ENCODE measurements around the gene CYLD. TPM values are rescaled to one million over a fixed set of nuclear protein-coding genes. Genes with fewer than 3 reads are reported as not detected.

CYLD gene
- total RNA-seq, 4 donors from 2014 or later: 24.3 to 56.1 (median 30.0) TPM

DNA sequence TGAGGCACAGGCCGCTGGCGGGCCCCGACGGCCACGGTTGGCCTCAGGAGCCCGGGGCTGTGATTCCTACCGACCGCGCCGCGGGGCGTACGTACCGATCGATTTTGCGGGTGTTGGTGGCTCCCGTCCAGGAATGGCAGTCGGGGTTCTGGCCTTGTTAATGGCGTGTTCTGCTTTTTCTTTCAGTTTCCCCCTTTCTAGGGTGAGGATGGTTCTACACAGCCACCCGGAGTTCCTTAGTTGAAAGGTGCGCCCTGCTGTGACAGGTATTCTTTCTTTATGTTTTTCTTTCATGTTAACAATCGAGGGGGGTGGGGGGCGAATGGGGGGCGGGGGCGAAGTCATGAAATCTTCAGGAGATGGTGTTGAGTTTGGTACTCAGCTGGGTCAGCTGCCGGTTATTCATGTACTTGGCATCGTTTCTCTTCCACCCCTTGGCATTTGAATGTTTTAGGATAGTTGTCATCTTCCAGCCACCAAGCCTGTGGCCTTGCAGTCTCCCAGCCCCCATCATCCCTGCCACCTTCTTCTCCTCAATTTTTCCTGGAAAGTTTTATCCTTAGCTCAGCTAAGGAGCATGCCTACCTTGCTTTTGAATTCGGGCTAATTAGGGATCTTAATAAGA, 802 bp downstream of the CYLD start:
- Histone ChIP-seq H3K27ac (peak overlapping the region; percentile 94 to 100 (median 96)), H3K4me1 (peaks cover 0 to 21% (median 13%) of the 10 kb centered on the region in 4 donors)

DNA sequence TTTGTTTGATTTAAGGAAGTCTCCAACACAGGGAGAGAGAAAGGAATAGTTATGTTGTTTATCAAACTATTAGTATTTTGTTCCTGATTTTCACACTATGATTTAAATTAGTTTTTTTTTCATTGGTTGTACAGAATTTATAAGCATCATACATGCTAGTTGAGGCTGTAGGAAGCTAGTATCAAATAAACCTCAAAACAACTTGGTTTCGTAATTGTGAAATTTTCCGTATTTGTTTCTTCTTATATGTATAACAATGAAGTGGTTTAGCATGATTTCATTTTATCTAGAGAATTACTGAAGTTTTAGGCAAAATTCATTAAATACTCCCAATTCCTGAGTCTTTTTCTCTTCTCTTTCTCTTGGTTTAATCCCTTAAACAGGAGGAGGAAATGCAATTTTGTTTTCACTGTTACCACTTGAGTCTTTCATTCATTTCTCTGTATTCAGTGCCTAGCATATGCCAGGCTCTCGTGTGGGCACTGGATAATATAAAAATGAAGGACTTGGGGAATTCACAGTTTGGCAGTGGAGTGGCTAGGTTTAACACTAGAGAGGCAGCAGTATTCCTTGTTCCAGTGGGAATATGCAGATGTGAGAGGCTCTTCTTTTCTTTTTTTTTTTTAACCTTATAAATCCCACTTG, 1.8 kb downstream of the CYLD start:
- no peak for DNase-seq
- H3K27ac ChIP-seq: peak overlapping the region in 3 of 4 donors; percentile 2 to 99 (median 94)
- peak overlapping the region in 2 of 4 donors; percentile 95 to 96 for H3K4me3 ChIP-seq
- no peaks in the 10 kb centered on the region for H3K27me3 ChIP-seq
- peaks cover 0 to 21% (median 13%) of the 10 kb centered on the region in 4 donors for H3K4me1 ChIP-seq
- peaks cover 0 to 4% (median 0%) of the 10 kb centered on the region in 3 donors for H3K36me3 ChIP-seq
- TF ChIP-seq, protein P1, sequence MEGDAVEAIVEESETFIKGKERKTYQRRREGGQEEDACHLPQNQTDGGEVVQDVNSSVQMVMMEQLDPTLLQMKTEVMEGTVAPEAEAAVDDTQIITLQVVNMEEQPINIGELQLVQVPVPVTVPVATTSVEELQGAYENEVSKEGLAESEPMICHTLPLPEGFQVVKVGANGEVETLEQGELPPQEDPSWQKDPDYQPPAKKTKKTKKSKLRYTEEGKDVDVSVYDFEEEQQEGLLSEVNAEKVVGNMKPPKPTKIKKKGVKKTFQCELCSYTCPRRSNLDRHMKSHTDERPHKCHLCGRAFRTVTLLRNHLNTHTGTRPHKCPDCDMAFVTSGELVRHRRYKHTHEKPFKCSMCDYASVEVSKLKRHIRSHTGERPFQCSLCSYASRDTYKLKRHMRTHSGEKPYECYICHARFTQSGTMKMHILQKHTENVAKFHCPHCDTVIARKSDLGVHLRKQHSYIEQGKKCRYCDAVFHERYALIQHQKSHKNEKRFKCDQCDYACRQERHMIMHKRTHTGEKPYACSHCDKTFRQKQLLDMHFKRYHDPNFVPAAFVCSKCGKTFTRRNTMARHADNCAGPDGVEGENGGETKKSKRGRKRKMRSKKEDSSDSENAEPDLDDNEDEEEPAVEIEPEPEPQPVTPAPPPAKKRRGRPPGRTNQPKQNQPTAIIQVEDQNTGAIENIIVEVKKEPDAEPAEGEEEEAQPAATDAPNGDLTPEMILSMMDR (IDR thresholded peaks at IDR 0.05): no peak
- no peak for TF ChIP-seq POLR2A (IDR thresholded peaks at IDR 0.05)
- no peaks in the 10 kb centered on the region for H3K9me3 ChIP-seq

More for the DNA sequence above, 802 bp downstream of the CYLD start:
- Histone ChIP-seq H3K9me3 (no peaks in the 10 kb centered on the region), H3K4me3 (peak overlapping the region; percentile 95 to 100 (median 98)), H3K27me3 (no peaks in the 10 kb centered on the region), H3K36me3 (peaks cover 0 to 4% (median 0%) of the 10 kb centered on the region in 3 donors)
- DNase-seq: peak; percentile 50 to 71 (median 64)
- TF ChIP-seq POLR2A (IDR thresholded peaks at IDR 0.05): no peak
- TF ChIP-seq, protein P1 (IDR thresholded peaks at IDR 0.05): no peak

DNA sequence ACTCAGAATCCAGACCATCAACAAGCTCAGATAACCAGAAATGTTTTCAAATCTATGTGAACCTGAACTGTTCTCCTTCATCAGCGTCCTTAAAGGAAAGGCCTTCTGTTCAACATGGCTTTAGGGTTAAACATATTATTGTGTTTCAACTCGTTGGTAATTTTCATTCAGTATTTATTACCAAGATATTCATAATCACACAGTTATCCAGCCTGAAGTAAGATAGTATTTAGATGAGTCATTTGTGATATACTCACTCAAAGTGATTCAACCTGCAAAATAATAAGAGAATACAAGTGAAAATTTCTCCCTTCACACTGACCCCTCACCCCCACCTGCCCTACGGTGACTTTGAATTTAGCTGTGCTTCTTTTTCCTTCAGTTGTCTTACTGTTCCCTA, 3.0 kb downstream of the CYLD start:
- H3K36me3 ChIP-seq: peaks cover 0 to 7% (median 0%) of the 10 kb centered on the region in 3 donors
- peak overlapping the region in 3 of 4 donors; percentile 6 to 99 (median 29) for H3K27ac ChIP-seq
- TF ChIP-seq POLR2A (IDR thresholded peaks at IDR 0.05): no peak
- TF ChIP-seq, protein P1 (IDR thresholded peaks at IDR 0.05): no peak
- no peaks in the 10 kb centered on the region for H3K27me3 ChIP-seq
- H3K4me1 ChIP-seq: peaks cover 0 to 25% (median 13%) of the 10 kb centered on the region in 4 donors
- no peak overlapping the region for H3K4me3 ChIP-seq
- H3K9me3 ChIP-seq: no peaks in the 10 kb centered on the region
- no peak for DNase-seq

DNA sequence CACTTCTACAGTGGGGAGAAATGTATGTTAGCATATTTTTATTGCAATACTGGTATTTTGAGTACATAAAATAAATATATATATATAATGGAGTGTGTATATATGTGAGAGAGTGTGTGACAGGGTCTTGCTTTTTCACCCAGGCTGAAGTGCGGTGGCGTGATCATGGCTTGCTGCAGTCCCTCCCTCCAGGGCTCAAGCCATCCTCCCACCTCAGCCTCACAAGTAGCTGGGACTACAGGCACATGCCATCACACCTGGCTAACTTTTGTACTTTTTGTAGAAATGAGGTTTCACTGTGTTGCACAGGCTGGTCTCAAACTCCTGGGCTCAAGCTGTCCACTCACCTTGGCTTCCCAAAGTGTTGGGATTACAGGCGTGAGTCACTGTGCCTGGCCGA, 4.1 kb downstream of the CYLD start:
- Histone ChIP-seq H3K4me1 (peaks cover 0 to 31% (median 13%) of the 10 kb centered on the region in 4 donors), H3K27me3 (no peaks in the 10 kb centered on the region), H3K27ac (peak overlapping the region; percentile 5 to 99 (median 29)), H3K9me3 (no peaks in the 10 kb centered on the region), H3K4me3 (no peak overlapping the region), H3K36me3 (peaks cover 0 to 14% (median 0%) of the 10 kb centered on the region in 3 donors)
- no peak for TF ChIP-seq POLR2A (IDR thresholded peaks at IDR 0.05)
- TF ChIP-seq, protein P1 (IDR thresholded peaks at IDR 0.05): no peak
- no peak for DNase-seq

DNA sequence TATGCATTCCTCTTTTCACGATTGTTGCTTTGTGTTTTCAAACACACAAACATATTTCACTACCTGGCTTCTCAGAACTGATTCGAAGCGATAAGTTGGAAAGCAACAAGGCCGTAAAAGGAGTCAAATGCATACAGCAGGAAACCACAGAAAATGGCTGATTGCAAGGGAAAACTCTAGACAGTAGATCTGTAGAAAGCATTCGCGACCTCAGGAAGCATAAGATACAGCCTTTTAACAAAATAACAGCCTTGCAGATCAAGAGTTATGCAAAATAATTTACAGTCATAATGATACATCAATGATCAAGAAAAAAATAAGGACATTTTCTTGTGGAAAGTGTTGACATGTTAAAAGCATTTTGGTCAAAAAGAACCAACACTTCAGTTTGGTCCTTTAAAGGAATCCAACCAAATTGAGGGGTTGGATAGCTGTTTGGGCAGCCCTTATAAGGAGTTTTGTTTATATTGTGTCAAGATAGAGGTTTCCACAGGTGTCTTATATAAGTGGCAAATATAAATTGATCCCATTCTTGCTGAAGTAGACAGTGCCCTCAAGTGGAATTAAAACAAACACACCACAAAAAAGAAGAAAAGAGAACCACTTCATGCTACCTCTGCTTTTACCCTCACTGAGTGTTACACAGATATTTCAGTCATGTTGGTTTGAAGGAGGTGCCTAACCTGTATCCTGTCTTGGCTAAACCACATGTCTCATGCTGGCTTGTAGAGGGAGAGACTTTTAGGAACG, 5.5 kb downstream of the CYLD start:
- Histone ChIP-seq H3K36me3 (peaks cover 0 to 19% (median 0%) of the 10 kb centered on the region in 3 donors), H3K9me3 (no peaks in the 10 kb centered on the region), H3K27ac (peak overlapping the region; percentile 13 to 49 (median 28)), H3K27me3 (no peaks in the 10 kb centered on the region), H3K4me3 (no peak overlapping the region), H3K4me1 (peaks cover 0 to 30% (median 9%) of the 10 kb centered on the region in 4 donors)
- no peak for TF ChIP-seq POLR2A (IDR thresholded peaks at IDR 0.05)
- TF ChIP-seq, protein P1 (IDR thresholded peaks at IDR 0.05): peak in 4 of 6 experiments; percentile 32 to 52 (median 40)
- DNase-seq: no peak
